GM18867 (cell line): Measurements from ENCODE around the gene MRPL36.

Experiments used
- ATAC-seq: cut with Tn5 transposase; IDR thresholded peaks from one replicate; pipeline ENCODE4 v1.9.1; 2021; ENCODE audit warnings: mild to moderate bottlenecking, moderate library complexity; ENCODE audit not compliant: unreplicated experiment

The MRPL36 gene

DNA sequence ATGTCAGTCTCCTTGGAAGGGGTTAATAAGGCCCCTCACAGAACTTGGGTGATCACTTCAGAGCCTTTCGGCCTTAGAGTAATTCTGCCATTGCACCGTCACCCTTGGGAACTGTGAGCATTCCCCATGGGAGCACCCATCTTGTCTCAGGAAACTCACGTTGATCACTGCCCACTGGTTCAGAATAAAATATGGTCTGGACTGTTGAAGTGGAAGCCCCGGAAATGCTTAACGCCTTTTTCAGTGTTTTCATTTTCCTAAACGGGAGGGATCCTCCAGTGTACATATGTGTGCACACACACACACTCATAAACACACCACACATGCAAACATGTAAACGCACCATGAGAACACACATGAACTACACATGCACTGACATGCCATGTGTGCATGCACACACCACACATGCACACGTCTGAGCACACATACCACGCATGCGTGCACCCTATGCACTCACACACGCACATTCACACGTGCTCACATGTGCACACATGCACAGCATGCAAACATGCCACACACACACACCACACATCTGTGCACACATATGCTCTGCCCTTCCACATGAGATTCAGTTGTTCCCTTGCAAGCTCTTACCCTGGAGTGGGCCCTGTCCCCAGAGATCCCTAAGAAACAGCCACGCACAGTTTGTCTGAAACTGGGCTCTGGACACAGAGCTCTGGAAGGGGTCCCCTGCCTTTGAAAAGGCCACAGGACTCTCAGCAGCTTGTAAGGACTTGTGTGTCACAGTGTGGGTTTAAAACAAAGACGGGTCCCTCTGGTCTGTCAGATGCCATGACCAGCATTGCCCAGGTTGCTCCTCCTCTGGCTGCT lies 17.0 kb downstream of the MRPL36 start:
- ATAC-seq = peak; percentile 17

- no peak for ATAC-seq
Observed at GRCh38 chr5:1781726-1782384, 17.8 kb downstream of the MRPL36 start.

- ATAC-seq = no peak
Observed at GRCh38 chr5:1781107-1781506, 18.5 kb downstream of the MRPL36 start.

DNA sequence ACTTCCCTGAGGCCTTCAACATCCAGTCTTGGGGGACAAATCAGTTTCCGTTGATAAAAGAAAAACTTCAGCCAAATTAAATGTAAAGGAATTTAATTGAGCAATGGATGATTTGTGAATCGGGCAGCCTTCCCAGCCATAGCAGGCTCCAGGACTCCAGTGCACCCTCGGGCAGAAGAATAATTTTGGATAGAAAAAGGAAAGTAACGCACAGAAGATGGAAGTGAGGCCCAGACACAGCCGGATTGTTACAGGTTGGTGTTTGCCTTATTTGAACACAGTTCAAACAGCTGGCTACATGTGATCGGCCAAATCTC lies 19.1 kb downstream of the MRPL36 start:
- no peak for ATAC-seq

GRCh38 chr5:1779782-1780613 lies 19.6 kb downstream of the MRPL36 start:
- ATAC-seq = no peak

DNA sequence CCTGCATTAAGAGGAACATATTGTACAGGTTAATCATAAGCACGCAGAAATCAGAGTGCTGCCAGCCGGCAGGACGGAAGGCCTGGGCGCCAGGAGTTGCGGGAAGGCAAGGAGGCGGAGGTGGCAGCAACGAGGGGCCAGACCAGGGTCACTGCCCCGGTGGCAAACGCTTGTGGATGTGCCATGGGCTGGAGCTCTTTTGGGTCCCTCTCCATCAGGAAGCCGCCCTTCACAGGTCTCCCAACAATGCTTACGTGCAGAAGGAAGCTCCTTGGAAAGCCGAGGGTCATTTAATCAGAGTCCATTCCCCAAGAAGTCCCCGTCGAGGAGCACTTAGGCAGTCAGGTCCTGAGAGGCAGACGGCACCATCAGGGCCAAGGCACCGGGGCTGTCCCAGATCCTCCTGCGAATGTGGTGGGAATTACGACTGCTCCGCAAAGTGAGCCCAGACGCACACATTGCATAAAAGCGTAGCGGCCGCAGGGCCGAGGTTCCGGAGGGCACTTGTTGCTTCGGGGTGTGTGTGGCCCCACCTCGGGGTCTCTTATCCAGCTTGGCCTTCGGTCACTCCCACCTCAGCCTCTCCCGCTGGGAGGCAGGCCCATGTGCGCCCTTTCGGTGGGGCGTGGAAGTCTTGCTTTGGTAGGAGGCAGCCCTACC lies 20.5 kb downstream of the MRPL36 start:
- ATAC-seq = no peak

- ATAC-seq = no peak
Observed at GRCh38 chr5:1778138-1779020, 21.3 kb downstream of the MRPL36 start.

GRCh38 chr5:1777281-1778137 lies 22.1 kb downstream of the MRPL36 start:
- ATAC-seq = no peak

- no peak for ATAC-seq
Observed at GRCh38 chr5:1776831-1777230, 22.8 kb downstream of the MRPL36 start.

GRCh38 chr5:1772634-1773033 lies 27.0 kb downstream of the MRPL36 start:
- ATAC-seq = no peak

DNA sequence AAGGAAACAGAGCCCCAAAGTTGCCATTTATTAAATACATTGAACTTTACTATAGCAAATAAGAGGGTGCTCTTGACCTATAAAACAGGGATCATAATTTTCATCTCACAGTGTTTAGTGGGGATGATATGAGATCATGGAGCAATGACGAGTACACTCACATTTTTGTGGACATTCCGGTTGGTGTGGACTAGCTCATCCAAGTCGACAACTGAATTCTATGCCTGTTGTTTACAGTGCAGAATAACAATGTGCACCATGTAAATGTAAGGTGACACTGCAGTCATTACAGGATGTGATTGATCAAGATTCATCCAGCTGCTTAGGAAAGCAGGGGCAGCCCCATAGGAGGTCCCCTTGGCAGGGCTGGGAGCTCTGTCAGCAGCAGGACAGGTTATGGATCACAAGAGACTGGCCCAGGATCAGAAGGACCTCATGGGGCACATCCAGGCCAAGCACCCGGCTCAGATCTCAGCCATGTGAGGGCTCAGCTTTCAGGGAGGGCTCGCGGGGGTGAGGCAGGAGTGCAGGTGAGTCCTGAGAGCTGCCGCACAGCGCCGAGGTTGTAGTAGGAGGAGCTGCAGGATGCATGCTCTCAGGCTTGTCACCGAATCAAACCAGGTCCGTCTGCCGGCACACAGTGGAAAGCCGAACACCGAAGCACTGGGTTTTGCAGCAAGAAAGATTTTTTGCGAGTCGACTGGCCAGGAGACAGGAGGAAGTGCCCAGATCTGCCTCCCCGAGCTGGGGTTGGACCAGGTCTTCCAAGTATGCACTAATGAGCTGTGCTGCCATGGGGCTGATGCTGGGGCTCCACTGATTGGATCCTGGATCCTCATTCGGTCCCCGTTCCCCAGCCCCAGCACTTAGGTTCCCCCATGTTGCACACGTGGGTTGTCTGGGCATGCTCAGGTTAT lies 28.2 kb downstream of the MRPL36 start:
- ATAC-seq = no peak

- ATAC-seq = no peak
Observed at GRCh38 chr5:1770443-1770802, 29.2 kb downstream of the MRPL36 start.

DNA sequence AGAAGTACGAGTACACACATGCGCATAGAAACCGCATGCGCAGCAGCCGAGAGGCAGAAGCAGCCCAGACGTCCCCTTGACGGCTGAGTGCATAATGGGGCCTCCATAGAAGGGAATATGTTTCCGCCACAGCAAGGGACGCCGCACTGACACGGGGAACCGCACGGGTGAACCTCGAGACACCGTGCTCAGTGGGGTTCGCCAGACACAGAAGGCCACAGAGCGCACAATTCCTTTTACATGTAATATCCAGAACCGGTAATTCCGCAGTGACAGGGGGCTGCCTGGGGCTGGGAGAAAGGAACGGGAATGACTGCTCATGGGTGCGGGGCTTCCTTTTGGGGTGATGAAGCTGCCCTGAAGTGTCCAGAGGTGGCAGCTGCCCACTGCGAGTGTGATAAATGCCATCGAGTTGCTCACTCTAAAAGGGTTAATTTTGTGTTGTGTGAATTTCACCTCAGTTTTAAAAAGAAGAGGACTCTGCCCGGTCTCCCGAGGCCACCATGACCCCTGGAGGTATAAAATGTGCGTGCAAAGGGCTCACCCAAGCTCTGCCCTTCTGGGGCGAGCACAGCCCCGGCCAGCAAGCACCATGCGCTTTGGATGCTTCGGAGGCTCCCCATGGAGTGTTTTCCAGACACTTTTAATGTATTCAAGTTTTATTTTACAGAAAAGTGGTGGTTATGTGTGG lies 29.7 kb downstream of the MRPL36 start:
- no peak for ATAC-seq

DNA sequence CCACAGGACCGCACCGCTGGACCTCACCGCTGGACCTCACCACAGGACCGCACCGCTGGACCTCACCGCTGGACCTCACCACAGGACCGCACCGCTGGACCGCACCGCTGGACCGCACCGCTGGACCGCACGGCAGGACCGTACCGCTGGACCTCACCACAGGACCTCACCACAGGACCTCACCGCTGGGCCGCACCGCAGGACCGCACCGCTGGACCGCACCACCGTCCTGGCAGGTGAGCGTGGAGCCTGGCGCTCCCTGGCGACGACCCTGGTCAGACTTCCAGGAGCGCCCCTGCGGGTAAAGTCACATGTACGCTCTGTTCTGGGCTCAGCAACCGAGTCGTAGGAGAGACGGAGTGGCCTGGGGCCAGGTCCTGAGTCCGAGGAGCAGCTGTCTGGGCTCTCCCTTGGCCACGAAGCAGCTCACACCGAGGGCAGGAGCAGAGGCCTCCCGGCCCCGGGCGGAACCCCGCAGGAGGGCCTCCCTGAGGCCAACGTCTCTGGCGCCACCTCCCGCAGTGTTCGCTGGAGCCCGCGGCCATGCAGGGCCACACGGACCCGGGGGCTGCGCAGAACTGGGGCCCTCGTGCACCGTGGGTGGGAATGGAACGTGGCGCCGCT lies 30.5 kb downstream of the MRPL36 start:
- ATAC-seq = no peak

- no peak for ATAC-seq
Observed at GRCh38 chr5:1768283-1769000, 31.2 kb downstream of the MRPL36 start.

DNA sequence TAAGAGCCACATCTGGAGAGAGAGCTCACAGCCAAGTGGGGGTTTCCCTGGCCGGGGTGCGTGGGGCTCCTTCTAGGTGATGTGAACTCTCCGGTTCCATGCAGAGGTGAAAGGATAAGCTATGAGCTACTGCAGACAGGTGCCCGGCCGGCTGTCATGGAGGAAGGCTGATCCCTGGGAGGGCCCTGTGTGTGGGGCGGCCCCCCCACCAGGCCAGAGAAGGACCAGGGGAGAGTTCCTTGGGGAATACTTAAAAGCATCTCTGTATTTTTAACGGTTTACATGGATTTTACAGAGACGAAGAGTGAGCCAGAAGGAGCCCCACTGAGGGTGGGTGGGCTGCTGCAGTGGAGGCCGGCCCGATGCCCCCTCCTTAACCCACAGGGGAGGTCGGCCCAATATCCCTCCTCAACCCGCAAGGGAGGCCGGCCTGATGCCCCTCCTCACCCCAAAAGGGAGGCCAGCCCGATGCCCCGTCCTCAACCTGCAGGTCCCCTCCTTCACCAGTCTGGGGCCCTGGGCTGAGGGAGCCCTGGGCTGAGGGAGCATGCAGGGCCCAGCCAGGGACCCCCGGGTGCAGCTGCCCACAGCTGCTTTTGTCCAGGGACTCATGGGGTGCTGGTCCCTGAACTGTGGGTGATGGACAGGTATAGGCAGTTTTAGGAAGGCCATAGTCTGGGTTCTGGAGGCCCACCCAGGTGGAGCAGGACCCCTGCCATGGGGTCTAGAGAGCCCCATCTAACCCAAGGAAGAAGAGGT lies 31.9 kb downstream of the MRPL36 start:
- ATAC-seq = no peak
